ENCODE measurements around the gene EFCAB14. TPM values are rescaled to one million over a fixed set of nuclear protein-coding genes. Genes with fewer than 3 reads are reported as not detected.

EFCAB14 gene
- total and polyA plus RNA-seq, 10 of the 15 experiments (the other 5 are each of a cell fraction or from before 2014, with no cell fraction given): 7.8 to 66.0 (median 41.6) TPM

DNA sequence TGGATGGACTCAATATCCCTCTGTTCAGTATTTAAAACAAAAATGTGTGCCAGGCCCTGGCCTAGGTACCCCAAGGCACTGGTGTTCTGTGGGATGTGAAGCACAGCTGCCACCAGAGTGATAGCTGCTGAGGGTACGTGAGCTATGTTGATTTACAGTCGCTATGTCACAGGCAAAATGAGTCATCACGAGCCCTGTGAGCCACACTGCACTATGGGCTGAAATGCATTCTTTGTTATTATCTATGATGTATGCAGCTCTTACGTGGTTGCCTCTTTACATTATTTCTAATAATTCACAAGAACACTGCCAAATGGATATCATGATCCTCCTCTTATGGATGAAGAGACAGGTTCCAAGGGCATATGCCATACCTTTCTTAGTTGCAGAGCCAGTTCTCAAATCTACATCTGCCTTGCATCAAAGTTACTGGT, 45.1 kb downstream of the EFCAB14 start:
- Histone ChIP-seq H2AFZ (ENCODE audit: control insufficient read depth, low read depth, low read length) (no peak overlapping the region), H4K20me1 (ENCODE audit: control insufficient read depth, insufficient read depth) (no peaks in the 10 kb centered on the region), H3K27ac (ENCODE audit: control insufficient read depth, insufficient read depth) (no peak overlapping the region), H3K4me1 (ENCODE audit: control insufficient read depth, insufficient read depth, low read length) (peaks cover 8% of the 10 kb centered on the region), H3K4me3 (no peak overlapping the region), H3K9me3 (replicated peaks; ENCODE audit: control insufficient read depth, insufficient read depth, low read length) (no peaks in the 10 kb centered on the region), H3K9ac (ENCODE audit: control insufficient read depth, insufficient read depth, low read length) (no peak overlapping the region), H3K79me2 (ENCODE audit: control insufficient read depth, insufficient read depth, low read length) (no peaks in the 10 kb centered on the region), H3K4me2 (ENCODE audit: control insufficient read depth, insufficient read depth) (no peak overlapping the region), H3K27me3 (replicated peaks in 1 of 2; ENCODE audit: control insufficient read depth in 2 of 2, insufficient read depth in 2 of 2, low read length in 1 of 2) (no peaks in the 10 kb centered on the region), H3K36me3 (ENCODE audit: control insufficient read depth in 2 of 2, insufficient read depth in 2 of 2, low read length in 1 of 2) (peaks cover 4 to 6% of the 10 kb centered on the region in 2 experiments)
- WGBS (ENCODE audit: insufficient coverage, insufficient replicate concordance, low lambda C conversion rate, missing lambda C conversion rate): 77% methylated on average over 4 of the region's 4 CpGs
- POLR2A ChIA-PET: interaction anchor here (0.6 to 1.2 kb wide), 2 partner anchors 8 to 130 kb away, joined by 4 to 5 read pairs; no protein-coding TSS in a partner anchor
- DNase-seq (ENCODE audit: low read depth, low spot score): no peak
- BruUV-seq (replicated peaks): no TSS peak
- TF ChIP-seq SMAD1 (IDR thresholded peaks at IDR 0.05; ENCODE audit: low read depth, partially characterized antibody): no peak
- no peak for TF ChIP-seq MTA3 (IDR thresholded peaks at IDR 0.05; ENCODE audit: borderline replicate concordance, low read length)
- TF ChIP-seq, protein P1, sequence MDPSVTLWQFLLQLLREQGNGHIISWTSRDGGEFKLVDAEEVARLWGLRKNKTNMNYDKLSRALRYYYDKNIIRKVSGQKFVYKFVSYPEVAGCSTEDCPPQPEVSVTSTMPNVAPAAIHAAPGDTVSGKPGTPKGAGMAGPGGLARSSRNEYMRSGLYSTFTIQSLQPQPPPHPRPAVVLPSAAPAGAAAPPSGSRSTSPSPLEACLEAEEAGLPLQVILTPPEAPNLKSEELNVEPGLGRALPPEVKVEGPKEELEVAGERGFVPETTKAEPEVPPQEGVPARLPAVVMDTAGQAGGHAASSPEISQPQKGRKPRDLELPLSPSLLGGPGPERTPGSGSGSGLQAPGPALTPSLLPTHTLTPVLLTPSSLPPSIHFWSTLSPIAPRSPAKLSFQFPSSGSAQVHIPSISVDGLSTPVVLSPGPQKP (IDR thresholded peaks at IDR 0.05; ENCODE audit: low read depth, low read length): no peak
- TF ChIP-seq IKZF2 (IDR thresholded peaks at IDR 0.05): no peak
- TF ChIP-seq FOS (IDR thresholded peaks at IDR 0.05; ENCODE audit: borderline replicate concordance, extremely low read depth, insufficient read length): no peak
- 0 out of 2 replicates have a peak, but pooled peaks have one; percentile 31 for TF ChIP-seq POLR2A (IDR thresholded peaks at IDR 0.05; ENCODE audit: low read depth, low read length)
- intact Hi-C loops (cut with micrococcal nuclease; ENCODE audit: unreplicated experiment) (no loop called here), in situ Hi-C loops (cut with MboI) (no loop called here)
- ATAC-seq: no peak
- SMC1A ChIA-PET (ENCODE audit: uncharacterized antibody, unreplicated experiment): no interaction called here
- no peak for FAIRE-seq
- RAD21 ChIA-PET (ENCODE audit: unreplicated experiment): no interaction called here
- CTCF ChIA-PET: interaction anchor here (1.3 kb wide), 2 partner anchors 8 to 16 kb away, joined by 3 read pairs; no protein-coding TSS in a partner anchor

DNA sequence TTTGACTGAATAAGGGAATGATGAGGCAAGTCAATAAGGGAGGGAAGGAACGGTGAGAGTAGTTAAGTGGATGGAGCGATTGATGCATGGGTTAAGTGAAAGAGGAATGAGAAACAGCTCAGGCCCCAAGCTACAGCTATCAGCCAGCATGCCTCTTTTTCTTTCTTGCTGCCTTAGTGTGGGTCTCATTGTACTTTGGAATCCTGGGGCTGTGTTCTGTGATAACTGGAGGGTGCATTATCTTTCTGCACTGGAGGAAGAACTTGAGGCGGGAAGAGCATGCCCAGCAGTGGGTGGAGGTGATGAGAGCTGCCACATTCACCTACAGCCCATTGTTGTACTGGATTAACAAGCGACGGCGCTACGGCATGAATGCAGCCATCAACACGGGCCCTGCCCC, 46.2 kb downstream of the EFCAB14 start:
- ChIA-PET POLR2A (no interaction called here), RAD21 (ENCODE audit: unreplicated experiment) (no interaction called here), SMC1A (ENCODE audit: uncharacterized antibody, unreplicated experiment) (no interaction called here), CTCF (no interaction called here)
- H3K36me3 ChIP-seq (ENCODE audit: control insufficient read depth in 2 of 2, insufficient read depth in 2 of 2, low read length in 1 of 2): peaks cover 2 to 4% of the 10 kb centered on the region in 2 experiments
- DNase-seq (ENCODE audit: low read depth, low spot score): no peak
- WGBS (ENCODE audit: insufficient coverage, insufficient replicate concordance, low lambda C conversion rate, missing lambda C conversion rate): 84% methylated on average over 8 of the region's 8 CpGs
- H2AFZ ChIP-seq (ENCODE audit: control insufficient read depth, low read depth, low read length): no peak overlapping the region
- H3K4me2 ChIP-seq (ENCODE audit: control insufficient read depth, insufficient read depth): no peak overlapping the region
- H3K4me1 ChIP-seq (ENCODE audit: control insufficient read depth, insufficient read depth, low read length): peaks cover 8% of the 10 kb centered on the region
- peaks cover 5% of the 10 kb centered on the region for H3K79me2 ChIP-seq (ENCODE audit: control insufficient read depth, insufficient read depth, low read length)
- H3K4me3 ChIP-seq: no peak overlapping the region
- TF ChIP-seq ZSCAN29 (IDR thresholded peaks at IDR 0.05) (no peak), POLR2A (IDR thresholded peaks at IDR 0.05; ENCODE audit: low read depth, low read length) (no peak), LARP7 (IDR thresholded peaks at IDR 0.05) (no peak), NRF1 (conservative IDR thresholded peaks at IDR 0.05; ENCODE audit: low read depth, low read length) (no peak), CHD4 (IDR thresholded peaks at IDR 0.05) (no peak)
- intact Hi-C loops (cut with micrococcal nuclease; ENCODE audit: unreplicated experiment) (no loop called here), in situ Hi-C loops (cut with MboI) (no loop called here)
- H3K9ac ChIP-seq (ENCODE audit: control insufficient read depth, insufficient read depth, low read length): no peak overlapping the region
- no peaks in the 10 kb centered on the region for H3K27me3 ChIP-seq (replicated peaks in 1 of 2; ENCODE audit: control insufficient read depth in 2 of 2, insufficient read depth in 2 of 2, low read length in 1 of 2)
- H4K20me1 ChIP-seq (ENCODE audit: control insufficient read depth, insufficient read depth): no peaks in the 10 kb centered on the region
- H3K27ac ChIP-seq (ENCODE audit: control insufficient read depth, insufficient read depth): no peak overlapping the region
- no TSS peak for BruUV-seq (replicated peaks)
- no peak for ATAC-seq
- H3K9me3 ChIP-seq (replicated peaks; ENCODE audit: control insufficient read depth, insufficient read depth, low read length): no peaks in the 10 kb centered on the region
- FAIRE-seq: no peak
